K562 (cell line): Measurements from ENCODE around the gene ALS2. TPM values are rescaled to one million over a fixed set of nuclear protein-coding genes. Genes with fewer than 3 reads are reported as not detected.

ENCODE experiments used
- PHTF2 ChIP-seq: fragments of 250-450 bp; sonication (Bioruptor Pico); IDR thresholded peaks from 2 replicates; pipeline ENCODE4 v1.5.0; 2021; ENCODE audit warnings: mild to moderate bottlenecking
- ZBTB40 ChIP-seq, 2 experiments: fragments of 450-650 bp in 1 of 2; sonication (generic) in 1 of 2; formaldehyde crosslinking in 1 of 2; IDR thresholded peaks; 2 replicates each; pipeline versions ENCODE4 v1.7.1 to v1.9.0; 2016 to 2022; ENCODE audit warnings: inconsistent platforms in 1 of 2, mild to moderate bottlenecking in 1 of 2, missing genetic modification reagents in 1 of 2
- ZSCAN32 ChIP-seq: fragments of 450-650 bp; formaldehyde crosslinking; IDR thresholded peaks from 2 replicates; pipeline ENCODE4 v1.4.0; 2020; ENCODE audit warnings: mild to moderate bottlenecking, moderate library complexity
- polyA plus RNA-seq, 8 experiments: library from polyadenylated mRNA; depleted of rRNA in 4 of 8; stranded (reverse) in 5 of 8; unstranded in 3 of 8; fragments of >200 nt; fragmentation: Nextera tagmentation in 2 of 8; fragmentation: Illumina TruSeq in 1 of 8; extraction: Ambion mirVana in 2 of 8; extraction: Trizol in 1 of 8; gene quantifications; 2 replicates each; pipeline versions ENCODE4 v1.2.1 to v1.2.3, GENCODE V29; 2011 to 2014; ENCODE audit warnings: inconsistent platforms in 1 of 8, missing spikeins in 1 of 8
- total RNA-seq, 7 experiments: library from RNA; depleted of rRNA in 6 of 7; stranded (reverse); fragments of >200 nt in 6 of 7; fragmentation: Illumina TruSeq in 2 of 7; extraction: Trizol in 2 of 7; gene quantifications; 2 replicates each; pipeline versions ENCODE4 v1.2.1 to v1.2.3, GENCODE V29; 2011 to 2021; ENCODE audit warnings: low replicate concordance in 1 of 7

Gene ALS2
- total and polyA plus RNA-seq, 9 of the 15 experiments (the other 6 are each of a cell fraction or from before 2014, with no cell fraction given) = 5.2 to 17.7 (median 11.6) TPM

GRCh38 chr2:201735486-201735885, 45.2 kb downstream of the ALS2 start (continued):
- TF ChIP-seq ZBTB40 (IDR thresholded peaks at IDR 0.05) (no peak), ZBTB40 (CRISPR knock-in tag; IDR thresholded peaks at IDR 0.05) (no peak), ZSCAN32 (CRISPR knock-in tag) (no peak), PHTF2 (CRISPR knock-in tag) (no peak)
- TF ChIP-seq, all 486 proteins: peak for 0
